ENCODE measurements around the gene B4GALT2. TPM values are rescaled to one million over a fixed set of nuclear protein-coding genes. Genes with fewer than 3 reads are reported as not detected.

B4GALT2 gene
- total RNA-seq, 2 experiments from 2014 or later = 0.57 to 1.4 TPM

DNA sequence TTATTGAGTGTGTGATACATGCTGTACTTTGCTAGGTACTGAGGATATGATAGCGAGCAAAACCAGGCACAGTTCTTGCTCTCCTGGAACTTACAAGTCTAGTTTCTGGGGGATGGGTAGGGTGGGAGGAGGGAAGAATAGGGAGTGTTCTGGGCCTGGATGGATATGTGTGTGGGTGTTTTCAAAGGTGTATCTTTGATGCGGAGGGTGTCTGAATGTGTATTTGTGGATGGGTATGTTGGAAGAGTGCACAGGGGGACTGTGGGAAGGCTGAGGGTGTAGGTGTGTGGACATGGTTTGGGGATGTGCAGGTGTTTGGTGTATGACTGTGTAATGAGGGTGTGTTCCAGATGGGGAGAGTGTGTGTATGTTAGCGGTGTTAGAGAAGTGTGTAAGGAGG, 13.7 kb upstream of the B4GALT2 start:
- POLR2A ChIA-PET = no interaction called here
- no peaks in the 10 kb centered on the region for H3K9me2 ChIP-seq (ENCODE audit: insufficient read depth, low read length)
- no peak for TF ChIP-seq CTCF (conservative IDR thresholded peaks at IDR 0.05; ENCODE audit: low read length)
- H3K79me2 ChIP-seq (ENCODE audit: insufficient read depth, low read depth, low read length) = peaks cover 3% of the 10 kb centered on the region; the same call in 1 of the 2 replicates
- no peak overlapping the region for H2AFZ ChIP-seq (ENCODE audit: low read length)
- H3K27ac ChIP-seq (ENCODE audit: low read depth, low read length, poor library complexity, severe bottlenecking) = no peak overlapping the region
- DNase-seq (ENCODE audit: low spot score) = no peak
- intact Hi-C loops (cut with micrococcal nuclease; ENCODE audit: unreplicated experiment) = no loop called here
- no peak overlapping the region for H3K4me2 ChIP-seq (ENCODE audit: low read length)
- BruUV-seq (replicated peaks) = no TSS peak
- no peak overlapping the region for H3K4me3 ChIP-seq (ENCODE audit: low read depth, low read length, poor library complexity, severe bottlenecking)
- CTCF ChIA-PET (ENCODE audit: unreplicated experiment) = no interaction called here
- peaks cover 7% of the 10 kb centered on the region; the same call in 1 of the 2 replicates for H3K36me3 ChIP-seq (ENCODE audit: insufficient read depth, low read length)
- no peaks in the 10 kb centered on the region for H3K4me1 ChIP-seq (ENCODE audit: insufficient read depth, low read length, poor library complexity, severe bottlenecking)
- H4K20me1 ChIP-seq (ENCODE audit: insufficient read depth, low read length) = no peaks in the 10 kb centered on the region
- no peaks in the 10 kb centered on the region for H3K9me3 ChIP-seq (ENCODE audit: low read length)

DNA sequence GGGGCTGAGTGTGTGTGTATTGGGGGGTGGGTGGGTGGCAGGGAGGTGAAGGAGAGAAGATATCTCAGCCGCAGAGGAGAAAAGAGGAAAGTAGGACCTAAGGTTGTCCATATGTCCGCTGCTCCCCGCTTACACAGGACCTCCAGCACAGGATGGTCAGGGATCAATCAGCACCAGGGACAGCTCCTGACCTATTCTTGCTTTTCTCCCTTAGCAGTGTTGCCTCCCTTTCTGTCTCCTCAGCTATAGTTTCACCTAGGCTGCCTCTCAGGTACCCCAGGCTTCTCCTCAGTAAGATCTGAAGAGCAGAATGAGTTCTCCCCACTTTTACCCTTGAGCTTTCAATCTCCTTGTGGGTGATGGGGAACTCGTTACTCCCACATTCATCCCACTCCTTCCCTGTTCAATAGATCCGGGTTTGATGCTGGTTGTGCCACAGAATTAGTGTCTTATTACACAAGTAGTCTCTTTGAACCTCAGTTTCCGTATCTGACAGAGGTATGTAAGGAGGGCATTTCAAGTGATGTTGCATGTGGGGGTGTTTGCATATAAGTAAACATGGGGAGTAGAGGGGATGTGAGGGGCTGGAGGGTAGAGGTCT, 10.6 kb upstream of the B4GALT2 start:
- Histone ChIP-seq H3K4me2 (ENCODE audit: low read length) (no peak overlapping the region), H3K4me3 (ENCODE audit: low read depth, low read length, poor library complexity, severe bottlenecking) (no peak overlapping the region), H3K9me3 (ENCODE audit: low read length) (no peaks in the 10 kb centered on the region), H3K27ac (ENCODE audit: low read depth, low read length, poor library complexity, severe bottlenecking) (no peak overlapping the region), H3K9me2 (ENCODE audit: insufficient read depth, low read length) (no peaks in the 10 kb centered on the region), H4K20me1 (ENCODE audit: insufficient read depth, low read length) (no peaks in the 10 kb centered on the region), H3K4me1 (ENCODE audit: insufficient read depth, low read length, poor library complexity, severe bottlenecking) (peaks cover 7% of the 10 kb centered on the region), H3K79me2 (ENCODE audit: insufficient read depth, low read depth, low read length) (peaks cover 10% of the 10 kb centered on the region; the same call in 1 of the 2 replicates), H2AFZ (ENCODE audit: low read length) (no peak overlapping the region), H3K36me3 (ENCODE audit: insufficient read depth, low read length) (peaks cover 21% of the 10 kb centered on the region)
- BruUV-seq (replicated peaks) = no TSS peak
- ChIA-PET CTCF (ENCODE audit: unreplicated experiment) (no interaction called here), POLR2A (no interaction called here)
- TF ChIP-seq EZH2phosphoT487 (IDR thresholded peaks at IDR 0.05; ENCODE audit: borderline replicate concordance, low read depth, low read length) = no peak
- no peak for TF ChIP-seq CTCF (conservative IDR thresholded peaks at IDR 0.05; ENCODE audit: low read length)
- no peak for DNase-seq (ENCODE audit: low spot score)
- intact Hi-C loops (cut with micrococcal nuclease; ENCODE audit: unreplicated experiment) = no loop called here

- no TSS peak for BruUV-seq (replicated peaks)
- CTCF ChIA-PET (ENCODE audit: unreplicated experiment) = no interaction called here
- Histone ChIP-seq H4K20me1 (ENCODE audit: insufficient read depth, low read length) (no peaks in the 10 kb centered on the region), H3K27ac (ENCODE audit: low read depth, low read length, poor library complexity, severe bottlenecking) (no peak overlapping the region), H3K36me3 (ENCODE audit: insufficient read depth, low read length) (peaks cover 27% of the 10 kb centered on the region), H3K79me2 (ENCODE audit: insufficient read depth, low read depth, low read length) (peaks cover 10% of the 10 kb centered on the region; the same call in 1 of the 2 replicates), H3K4me2 (ENCODE audit: low read length) (peak overlapping the region; percentile 55; the same call in 1 of the 2 replicates), H3K4me1 (ENCODE audit: insufficient read depth, low read length, poor library complexity, severe bottlenecking) (peaks cover 14% of the 10 kb centered on the region), H3K9me2 (ENCODE audit: insufficient read depth, low read length) (no peaks in the 10 kb centered on the region), H3K9me3 (ENCODE audit: low read length) (no peaks in the 10 kb centered on the region), H2AFZ (ENCODE audit: low read length) (no peak overlapping the region), H3K4me3 (ENCODE audit: low read depth, low read length, poor library complexity, severe bottlenecking) (peak overlapping the region; percentile 89)
- no peak for DNase-seq (ENCODE audit: low spot score)
- POLR2A ChIA-PET = interaction anchor here (0.6 kb wide), 1 partner anchor 1744 kb away, joined by 3 read pairs; no protein-coding TSS in a partner anchor
- intact Hi-C loops (cut with micrococcal nuclease; ENCODE audit: unreplicated experiment) = no loop called here
- TF ChIP-seq CTCF (conservative IDR thresholded peaks at IDR 0.05; ENCODE audit: low read length) (no peak), EZH2phosphoT487 (IDR thresholded peaks at IDR 0.05; ENCODE audit: borderline replicate concordance, low read depth, low read length) (no peak)
Measured at GRCh38 chr1:43969416-43969745, 9.6 kb upstream of the B4GALT2 start.
